ENCODE results near the gene ELOVL6.
"Not testable (repeated sequence)": the region's sequence is repeated elsewhere in the genome, so short reads cannot be mapped to it uniquely, and the experiment has no call there.

The ELOVL6 gene

GRCh38 chr4:110183643-110184042 lies 14.8 kb downstream of the ELOVL6 start:
- Mint-ChIP-seq H3K4me1 (peaks cover 13% of the 10 kb centered on the region), H3K27me3 (no peaks in the 10 kb centered on the region), H3K4me3 (no peak overlapping the region), H3K27ac (no peak overlapping the region), H3K9me3 (no peaks in the 10 kb centered on the region)
- no peak for ATAC-seq
- DNase-seq, result no peak

- Mint-ChIP-seq H3K4me3 (no peak overlapping the region), H3K27me3 (no peaks in the 10 kb centered on the region), H3K27ac (no peak overlapping the region), H3K4me1 (peaks cover 13% of the 10 kb centered on the region), H3K9me3 (no peaks in the 10 kb centered on the region)
- ATAC-seq (no peak), DNase-seq (no peak)
These were observed 15.4 kb downstream of the ELOVL6 start for GRCh38 chr4:110183058-110183457.

GRCh38 chr4:110181890-110182289 lies 16.5 kb downstream of the ELOVL6 start:
- H3K4me3 Mint-ChIP-seq, result no peak overlapping the region
- no peak overlapping the region for H3K27ac Mint-ChIP-seq
- ATAC-seq (no peak), DNase-seq (no peak)
- no peaks in the 10 kb centered on the region for H3K9me3 Mint-ChIP-seq
- peaks cover 13% of the 10 kb centered on the region for H3K4me1 Mint-ChIP-seq
- no peaks in the 10 kb centered on the region for H3K27me3 Mint-ChIP-seq

GRCh38 chr4:110175634-110176033 lies 22.8 kb downstream of the ELOVL6 start:
- Mint-ChIP-seq H3K4me1 (no peaks in the 10 kb centered on the region), H3K27me3 (no peaks in the 10 kb centered on the region), H3K4me3 (no peak overlapping the region), H3K27ac (no peak overlapping the region), H3K9me3 (no peaks in the 10 kb centered on the region)
- ATAC-seq (no peak), DNase-seq (no peak)

GRCh38 chr4:110172972-110173371 lies 25.4 kb downstream of the ELOVL6 start:
- no peak overlapping the region for H3K27ac Mint-ChIP-seq
- no peaks in the 10 kb centered on the region for H3K9me3 Mint-ChIP-seq
- H3K4me3 Mint-ChIP-seq, result no peak overlapping the region
- ATAC-seq (no peak), DNase-seq (no peak)
- H3K27me3 Mint-ChIP-seq, result no peaks in the 10 kb centered on the region
- no peaks in the 10 kb centered on the region for H3K4me1 Mint-ChIP-seq

GRCh38 chr4:110171971-110172370 lies 26.4 kb downstream of the ELOVL6 start:
- Mint-ChIP-seq H3K27me3 (no peaks in the 10 kb centered on the region), H3K27ac (no peak overlapping the region), H3K4me1 (peaks cover 2% of the 10 kb centered on the region), H3K9me3 (no peaks in the 10 kb centered on the region), H3K4me3 (no peak overlapping the region)
- ATAC-seq, result no peak
- no peak for DNase-seq

GRCh38 chr4:110170861-110171260 lies 27.6 kb downstream of the ELOVL6 start:
- DNase-seq (no peak), ATAC-seq (no peak)
- Mint-ChIP-seq H3K9me3 (no peaks in the 10 kb centered on the region), H3K4me1 (peaks cover 11% of the 10 kb centered on the region), H3K27me3 (no peaks in the 10 kb centered on the region), H3K27ac (no peak overlapping the region), H3K4me3 (no peak overlapping the region)

GRCh38 chr4:110165382-110166286 lies 32.8 kb downstream of the ELOVL6 start:
- DNase-seq (peak; percentile 49 to 64), ATAC-seq (peak; percentile 100)
- H3K9me3 Mint-ChIP-seq, result no peaks in the 10 kb centered on the region
- H3K4me3 Mint-ChIP-seq, result peak overlapping the region; percentile 30 to 33
- H3K27me3 Mint-ChIP-seq, result no peaks in the 10 kb centered on the region
- H3K4me1 Mint-ChIP-seq, result peaks cover 38% of the 10 kb centered on the region
- peak overlapping the region; percentile 74 to 96 for H3K27ac Mint-ChIP-seq

- Mint-ChIP-seq H3K4me1 (peaks cover 38% of the 10 kb centered on the region), H3K9me3 (no peaks in the 10 kb centered on the region), H3K4me3 (no peak overlapping the region), H3K27me3 (no peaks in the 10 kb centered on the region), H3K27ac (peak overlapping the region; percentile 74 to 96)
- ATAC-seq (peak; percentile 39), DNase-seq (no peak)
These were observed 33.6 kb downstream of the ELOVL6 start for GRCh38 chr4:110164856-110165255.

- Mint-ChIP-seq H3K9me3 (no peaks in the 10 kb centered on the region), H3K4me1 (peaks cover 38% of the 10 kb centered on the region), H3K27ac (peak overlapping the region; percentile 33 to 59), H3K27me3 (no peaks in the 10 kb centered on the region), H3K4me3 (no peak overlapping the region)
- ATAC-seq (no peak), DNase-seq (no peak)
These were observed 34.2 kb downstream of the ELOVL6 start for GRCh38 chr4:110164251-110164650.

- H3K4me3 Mint-ChIP-seq, result no peak overlapping the region
- no peaks in the 10 kb centered on the region for H3K27me3 Mint-ChIP-seq
- peaks cover 38% of the 10 kb centered on the region for H3K4me1 Mint-ChIP-seq
- ATAC-seq (no peak), DNase-seq (no peak)
- no peak overlapping the region for H3K27ac Mint-ChIP-seq
- no peaks in the 10 kb centered on the region for H3K9me3 Mint-ChIP-seq
These were observed 34.9 kb downstream of the ELOVL6 start for GRCh38 chr4:110163327-110164069.

GRCh38 chr4:110160618-110161017 lies 37.8 kb downstream of the ELOVL6 start:
- no peaks in the 10 kb centered on the region for H3K27me3 Mint-ChIP-seq
- peaks cover 24% of the 10 kb centered on the region for H3K4me1 Mint-ChIP-seq
- ATAC-seq (no peak), DNase-seq (no peak)
- no peak overlapping the region for H3K4me3 Mint-ChIP-seq
- H3K9me3 Mint-ChIP-seq, result no peaks in the 10 kb centered on the region
- H3K27ac Mint-ChIP-seq, result no peak overlapping the region

- no peaks in the 10 kb centered on the region for H3K27me3 Mint-ChIP-seq
- no peak overlapping the region for H3K4me3 Mint-ChIP-seq
- peaks cover 14% of the 10 kb centered on the region for H3K4me1 Mint-ChIP-seq
- no peak overlapping the region for H3K27ac Mint-ChIP-seq
- no peaks in the 10 kb centered on the region for H3K9me3 Mint-ChIP-seq
- ATAC-seq (no peak), DNase-seq (no peak)
These were observed 38.9 kb downstream of the ELOVL6 start for GRCh38 chr4:110159541-110159940.

- Mint-ChIP-seq H3K4me1 (no peaks in the 10 kb centered on the region), H3K27me3 (no peaks in the 10 kb centered on the region), H3K27ac (no peak overlapping the region), H3K9me3 (no peaks in the 10 kb centered on the region), H3K4me3 (no peak overlapping the region)
- no peak for ATAC-seq
- DNase-seq, result no peak
These were observed 40.8 kb downstream of the ELOVL6 start for GRCh38 chr4:110157580-110157979.

- H3K4me1 Mint-ChIP-seq, DNase-seq, H3K9me3 Mint-ChIP-seq, H3K27me3 Mint-ChIP-seq, H3K27ac Mint-ChIP-seq, ATAC-seq, H3K4me3 Mint-ChIP-seq: not testable (repeated sequence)
These were observed 41.2 kb downstream of the ELOVL6 start for GRCh38 chr4:110157166-110157565.

- no peak overlapping the region for H3K4me3 Mint-ChIP-seq
- H3K27ac Mint-ChIP-seq, result no peak overlapping the region
- H3K4me1 Mint-ChIP-seq, result no peaks in the 10 kb centered on the region
- H3K27me3 Mint-ChIP-seq, result no peaks in the 10 kb centered on the region
- DNase-seq (no peak), ATAC-seq (no peak)
- H3K9me3 Mint-ChIP-seq, result no peaks in the 10 kb centered on the region
These were observed 42.0 kb downstream of the ELOVL6 start for GRCh38 chr4:110156442-110156841.
